CD8-positive, alpha-beta memory T cell (primary cell): ENCODE results near the gene SCN5A. TPM values are rescaled to one million over a fixed set of nuclear protein-coding genes. Genes with fewer than 3 reads are reported as not detected.
A peak's percentile ranks its signal among the peaks of the same experiment; 100 is the strongest.

Source experiments
- CTCF ChIA-PET: fragments of 350-600 bp; sonication (Branson Sonifier 250); formaldehyde crosslinking; loops from one replicate; lab custom pipeline; 2021; ENCODE audit warnings: antibody characterized with exemption; lab: Charles Lee
- POLR2A ChIA-PET: fragments of 350-600 bp; sonication (Branson Sonifier 250); formaldehyde crosslinking; loops from one replicate; lab custom pipeline; 2021; ENCODE audit warnings: antibody characterized with exemption; lab: Charles Lee
- DNase-seq, 5 donors: peaks; one replicate each; pipeline versions ENCODE4 v3.0.0 to v3.0.0-alpha.2; 2020 to 2022; ENCODE audit warnings: mixed read lengths in 1 of 5
- H3K27ac ChIP-seq: one replicate; pipeline ENCODE4 v1.7.0; 2013; ENCODE audit warnings: low read depth, mild to moderate bottlenecking, low read length, moderate library complexity
- H3K27me3 ChIP-seq: 2 replicates; pipeline ENCODE4 v1.7.0; 2013; ENCODE audit warnings: low read length, mild to moderate bottlenecking; ENCODE audit not compliant: insufficient read depth, poor library complexity, severe bottlenecking
- H3K36me3 ChIP-seq: 2 replicates; pipeline ENCODE4 v1.7.0; 2013; ENCODE audit warnings: mild to moderate bottlenecking, low read length, moderate library complexity; ENCODE audit not compliant: insufficient read depth
- H3K4me1 ChIP-seq: 2 replicates; pipeline ENCODE4 v1.7.0; 2013; ENCODE audit warnings: mild to moderate bottlenecking, low read length, moderate library complexity; ENCODE audit not compliant: insufficient read depth
- H3K4me3 ChIP-seq: 2 replicates; pipeline ENCODE4 v1.7.0; 2013; ENCODE audit warnings: mild to moderate bottlenecking, low read length
- H3K9me3 ChIP-seq: 2 replicates; pipeline ENCODE4 v1.7.0; 2013; ENCODE audit warnings: mild to moderate bottlenecking, low read length
- H3K27ac Mint-ChIP-seq, 8 donors: one replicate each; pipeline ENCODE4 v1.8.0; 2020 to 2021; ENCODE audit warnings: mixed read lengths in 8 of 8, mild to moderate bottlenecking in 6 of 8, inconsistent platforms in 3 of 8, moderate library complexity in 3 of 8
- H3K27me3 Mint-ChIP-seq, 2 donors: one replicate each; pipeline ENCODE4 v1.8.0; 2020 to 2021; ENCODE audit warnings: mixed read lengths in 2 of 2, mild to moderate bottlenecking in 1 of 2, moderate library complexity in 1 of 2
- H3K36me3 Mint-ChIP-seq, 3 donors: one replicate each; pipeline ENCODE4 v1.8.0; 2020 to 2021; ENCODE audit warnings: mixed read lengths in 3 of 3, inconsistent platforms in 1 of 3, mild to moderate bottlenecking in 1 of 3
- H3K4me1 Mint-ChIP-seq, 3 donors: one replicate each; pipeline ENCODE4 v1.8.0; 2020 to 2021; ENCODE audit warnings: mixed read lengths in 3 of 3, inconsistent platforms in 1 of 3, mild to moderate bottlenecking in 1 of 3
- H3K4me3 Mint-ChIP-seq, 7 donors: one replicate each; pipeline ENCODE4 v1.8.0; 2020 to 2021; ENCODE audit warnings: mixed read lengths in 7 of 7, mild to moderate bottlenecking in 6 of 7, moderate library complexity in 4 of 7, inconsistent platforms in 2 of 7
- H3K9me3 Mint-ChIP-seq, 5 donors: one replicate each; pipeline ENCODE4 v1.8.0; 2020 to 2022; ENCODE audit warnings: mixed read lengths in 5 of 5, mild to moderate bottlenecking in 3 of 5, moderate library complexity in 2 of 5, inconsistent platforms in 1 of 5
- polyA plus RNA-seq: library from polyadenylated mRNA; unstranded; fragments of 300-500 nt; fragmentation: Illumina TruSeq; gene quantifications from one replicate; pipeline ENCODE4 v1.2.3, GENCODE V29; 2021
- total RNA-seq, 2 experiments: library from RNA; stranded (reverse); gene quantifications; one replicate each; pipeline ENCODE4 v1.2.3, GENCODE V29; 2021

The SCN5A gene
- total RNA-seq: under 1 TPM; 0.33 to 0.47 TPM
- not detected for polyA plus RNA-seq

DNA sequence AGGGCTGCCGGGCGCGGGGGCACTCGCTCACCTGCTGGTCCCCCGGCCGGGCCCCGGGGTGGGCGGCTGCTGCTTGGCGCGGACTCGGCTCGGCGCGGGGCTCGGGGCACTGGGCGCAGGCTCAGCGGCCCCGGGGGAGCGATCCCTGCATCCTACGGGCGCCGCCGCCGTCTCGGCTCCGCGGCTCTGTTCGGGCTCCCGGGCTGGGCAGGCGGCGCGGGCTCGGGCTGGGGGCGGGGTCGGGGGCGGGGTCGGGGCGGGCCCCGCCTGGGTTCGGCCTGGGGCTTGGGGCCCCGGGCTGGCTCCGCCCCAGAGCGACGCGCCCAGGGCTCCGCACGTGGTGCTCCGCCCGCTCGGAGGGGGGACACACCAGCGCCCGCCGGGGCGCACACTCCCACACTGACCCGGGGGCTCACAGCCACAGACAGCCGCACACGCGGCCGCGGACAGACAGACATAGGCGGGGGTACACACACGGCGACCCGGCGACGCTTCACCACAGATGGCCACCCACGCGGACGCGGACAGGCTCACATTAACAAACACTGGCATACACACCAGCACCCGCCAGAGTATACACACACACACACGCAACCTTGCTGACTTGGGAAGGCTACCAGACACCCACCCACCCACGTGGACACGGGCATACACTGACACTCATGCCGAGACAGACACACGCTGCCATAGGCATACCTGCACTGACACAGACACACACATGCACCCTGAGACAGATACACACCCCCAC, at the start of gene SCN5A:
SCN5A (minus strand) TSS at position 188 of the 748 bp plus-strand sequence. CDS start 16,380 bp downstream, outside the sequence.
- peak within 1 kb of the TSS in 2 of 8 donors; percentile 48 to 76 for H3K27ac Mint-ChIP-seq
- no peak within 1 kb of the TSS for H3K27ac ChIP-seq
- H3K27me3 Mint-ChIP-seq: peaks cover 14 to 17% of the 10 kb centered on the region in 2 donors
- H3K4me3 Mint-ChIP-seq: peak within 1 kb of the TSS; percentile 70 to 85 (median 74)
- peaks cover 4 to 6% (median 5%) of the 10 kb centered on the region in 3 donors for H3K4me1 Mint-ChIP-seq
- no peaks in the 10 kb centered on the region for H3K9me3 Mint-ChIP-seq
- peaks cover 13% of the 10 kb centered on the region for H3K4me1 ChIP-seq
- H3K36me3 ChIP-seq: no peaks in the 10 kb centered on the region
- H3K9me3 ChIP-seq: no peaks in the 10 kb centered on the region
- ChIA-PET CTCF (no interaction called here), POLR2A (no interaction called here)
- peak within 1 kb of the TSS; percentile 46 for H3K4me3 ChIP-seq
- DNase-seq: peak; percentile 20 to 63 (median 33)
- no peaks in the 10 kb centered on the region for H3K36me3 Mint-ChIP-seq
- H3K27me3 ChIP-seq: peaks cover 25% of the 10 kb centered on the region

DNA sequence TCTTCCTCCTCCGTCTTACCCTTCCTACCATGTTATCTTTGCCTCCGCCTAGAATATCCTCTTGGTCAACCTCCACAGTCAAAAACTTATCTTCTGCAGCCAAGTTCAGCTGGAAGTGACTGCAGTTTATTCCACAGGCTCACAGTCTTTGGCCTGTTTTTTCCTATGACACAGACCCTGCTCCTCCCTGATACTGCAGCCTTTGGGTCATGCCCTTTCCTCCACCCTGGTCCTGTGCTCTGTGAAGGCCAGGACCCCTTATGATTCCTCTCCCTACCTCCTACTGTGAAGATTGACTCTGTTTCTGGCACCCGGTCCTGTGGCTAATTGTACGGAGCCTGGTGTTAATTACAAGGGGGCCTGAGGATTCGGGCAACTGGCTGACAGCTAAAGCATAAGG, 49.3 kb upstream of the SCN5A start:
- CTCF ChIA-PET: no interaction called here
- no peaks in the 10 kb centered on the region for H3K27me3 ChIP-seq
- no peaks in the 10 kb centered on the region for H3K4me1 ChIP-seq
- H3K36me3 Mint-ChIP-seq: no peaks in the 10 kb centered on the region
- H3K27ac Mint-ChIP-seq: no peak overlapping the region
- peaks cover 2 to 10% of the 10 kb centered on the region in 2 donors for H3K27me3 Mint-ChIP-seq
- DNase-seq: no peak
- H3K4me1 Mint-ChIP-seq: no peaks in the 10 kb centered on the region
- no peak overlapping the region for H3K4me3 Mint-ChIP-seq
- H3K9me3 Mint-ChIP-seq: peaks cover 0 to 2% (median 0%) of the 10 kb centered on the region in 5 donors
- no peaks in the 10 kb centered on the region for H3K36me3 ChIP-seq
- no peak overlapping the region for H3K27ac ChIP-seq
- H3K4me3 ChIP-seq: no peak overlapping the region
- POLR2A ChIA-PET: no interaction called here
- H3K9me3 ChIP-seq: no peaks in the 10 kb centered on the region

DNA sequence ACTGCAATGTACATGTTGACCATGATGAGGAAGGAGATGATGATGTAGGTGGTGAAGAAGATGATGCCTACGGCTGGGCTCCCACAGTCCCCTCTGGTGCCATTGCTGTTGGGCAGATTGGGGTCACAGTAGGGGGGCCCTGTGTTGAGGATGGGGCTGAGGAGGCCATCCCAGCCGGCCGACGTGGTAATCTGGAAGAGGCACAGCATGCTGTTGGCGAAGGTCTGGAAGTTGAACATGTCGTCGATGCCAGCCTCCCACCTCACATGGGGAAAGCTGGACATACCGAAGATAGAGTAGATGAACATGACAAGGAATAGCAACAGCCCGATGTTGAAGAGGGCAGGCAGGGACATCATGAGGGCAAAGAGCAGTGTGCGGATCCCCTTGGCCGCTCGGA, 48.6 kb upstream of the SCN5A start:
- H3K36me3 Mint-ChIP-seq: no peaks in the 10 kb centered on the region
- no peak for DNase-seq
- CTCF ChIA-PET: no interaction called here
- H3K27me3 Mint-ChIP-seq: peaks cover 2 to 10% of the 10 kb centered on the region in 2 donors
- POLR2A ChIA-PET: no interaction called here
- no peaks in the 10 kb centered on the region for H3K9me3 ChIP-seq
- H3K27ac Mint-ChIP-seq: no peak overlapping the region
- H3K36me3 ChIP-seq: no peaks in the 10 kb centered on the region
- H3K4me3 ChIP-seq: no peak overlapping the region
- H3K27ac ChIP-seq: no peak overlapping the region
- H3K4me1 Mint-ChIP-seq: no peaks in the 10 kb centered on the region
- no peaks in the 10 kb centered on the region for H3K4me1 ChIP-seq
- H3K9me3 Mint-ChIP-seq: peaks cover 0 to 3% (median 0%) of the 10 kb centered on the region in 5 donors
- no peaks in the 10 kb centered on the region for H3K27me3 ChIP-seq
- H3K4me3 Mint-ChIP-seq: no peak overlapping the region

DNA sequence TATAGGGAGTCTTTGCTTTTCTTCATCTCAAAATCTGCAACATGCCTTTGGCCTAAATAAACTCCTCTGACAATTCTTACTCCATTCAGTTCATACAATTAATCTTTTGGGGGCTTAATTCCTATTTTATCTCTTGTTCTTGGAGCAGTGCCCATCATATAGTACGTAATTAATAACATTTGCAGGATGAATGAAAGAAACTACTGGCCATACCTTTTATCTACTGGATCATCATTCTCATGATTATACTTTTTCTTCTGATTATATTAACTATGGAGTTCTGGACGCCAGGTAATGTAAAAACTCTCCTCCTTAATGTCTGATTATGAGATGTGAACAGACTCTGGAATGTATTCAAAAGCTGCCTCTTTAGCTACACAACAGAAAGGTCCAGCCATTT, 46.5 kb upstream of the SCN5A start:
- H3K4me1 Mint-ChIP-seq: no peaks in the 10 kb centered on the region
- no peak overlapping the region for H3K4me3 ChIP-seq
- CTCF ChIA-PET: no interaction called here
- no peak for DNase-seq
- POLR2A ChIA-PET: no interaction called here
- no peaks in the 10 kb centered on the region for H3K27me3 ChIP-seq
- H3K36me3 Mint-ChIP-seq: no peaks in the 10 kb centered on the region
- H3K27me3 Mint-ChIP-seq: peaks cover 2 to 10% of the 10 kb centered on the region in 2 donors
- no peak overlapping the region for H3K4me3 Mint-ChIP-seq
- H3K9me3 Mint-ChIP-seq: peaks cover 0 to 3% (median 0%) of the 10 kb centered on the region in 5 donors
- H3K27ac Mint-ChIP-seq: no peak overlapping the region
- no peaks in the 10 kb centered on the region for H3K9me3 ChIP-seq
- H3K4me1 ChIP-seq: no peaks in the 10 kb centered on the region
- H3K27ac ChIP-seq: no peak overlapping the region
- no peaks in the 10 kb centered on the region for H3K36me3 ChIP-seq

DNA sequence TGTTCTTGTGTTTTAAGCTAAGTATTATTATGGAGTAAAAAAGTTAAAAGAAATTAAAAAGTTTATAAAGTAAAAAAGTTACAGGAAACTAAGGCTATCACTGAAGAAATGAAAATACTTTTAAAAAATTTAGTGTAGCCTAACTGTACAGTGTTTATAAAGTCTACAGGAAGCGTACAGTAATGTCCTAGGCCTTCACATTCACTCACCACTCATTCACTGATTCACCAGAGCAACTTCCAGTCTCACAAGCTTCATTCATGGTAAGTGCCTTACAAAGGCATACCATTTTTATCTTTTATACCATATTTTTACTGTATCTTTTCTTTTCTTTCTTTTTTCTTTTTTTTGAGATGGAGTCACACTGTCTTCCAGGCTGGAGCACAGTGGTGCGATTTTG, 40.7 kb upstream of the SCN5A start:
- H3K4me1 ChIP-seq: no peaks in the 10 kb centered on the region
- no peaks in the 10 kb centered on the region for H3K36me3 ChIP-seq
- no peaks in the 10 kb centered on the region for H3K9me3 ChIP-seq
- ChIA-PET CTCF (no interaction called here), POLR2A (no interaction called here)
- Mint-ChIP-seq H3K27ac (no peak overlapping the region), H3K9me3 (peaks cover 0 to 3% (median 0%) of the 10 kb centered on the region in 5 donors), H3K4me3 (no peak overlapping the region), H3K27me3 (peaks cover 0 to 4% of the 10 kb centered on the region in 2 donors), H3K4me1 (no peaks in the 10 kb centered on the region), H3K36me3 (no peaks in the 10 kb centered on the region)
- no peaks in the 10 kb centered on the region for H3K27me3 ChIP-seq
- H3K27ac ChIP-seq: no peak overlapping the region
- DNase-seq: no peak
- no peak overlapping the region for H3K4me3 ChIP-seq

DNA sequence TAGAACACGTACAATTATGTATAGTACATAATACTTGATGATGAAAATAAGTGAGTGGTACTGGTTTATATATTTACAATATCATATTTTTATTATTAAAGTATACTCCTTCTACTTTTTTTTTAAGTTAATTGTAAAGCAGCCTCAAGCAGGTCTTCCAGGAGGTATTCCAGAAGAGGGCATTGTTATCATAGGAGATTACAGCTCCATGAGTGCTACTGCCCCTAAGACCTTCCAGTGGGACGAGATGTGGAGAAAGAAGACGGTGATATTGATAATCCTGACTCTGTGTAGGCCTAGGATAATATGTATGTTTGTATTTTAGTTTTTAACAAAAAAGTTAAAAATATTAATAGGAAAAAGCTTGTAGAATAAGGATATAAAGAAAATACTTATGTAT, 40.3 kb upstream of the SCN5A start:
- ChIA-PET POLR2A (no interaction called here), CTCF (no interaction called here)
- Histone ChIP-seq H3K27ac (no peak overlapping the region), H3K36me3 (no peaks in the 10 kb centered on the region), H3K4me1 (no peaks in the 10 kb centered on the region), H3K27me3 (no peaks in the 10 kb centered on the region), H3K4me3 (no peak overlapping the region), H3K9me3 (no peaks in the 10 kb centered on the region)
- Mint-ChIP-seq H3K4me1 (no peaks in the 10 kb centered on the region), H3K27me3 (peaks cover 0 to 4% of the 10 kb centered on the region in 2 donors), H3K36me3 (no peaks in the 10 kb centered on the region), H3K4me3 (no peak overlapping the region), H3K9me3 (peaks cover 0 to 2% (median 0%) of the 10 kb centered on the region in 5 donors), H3K27ac (no peak overlapping the region)
- DNase-seq: no peak

DNA sequence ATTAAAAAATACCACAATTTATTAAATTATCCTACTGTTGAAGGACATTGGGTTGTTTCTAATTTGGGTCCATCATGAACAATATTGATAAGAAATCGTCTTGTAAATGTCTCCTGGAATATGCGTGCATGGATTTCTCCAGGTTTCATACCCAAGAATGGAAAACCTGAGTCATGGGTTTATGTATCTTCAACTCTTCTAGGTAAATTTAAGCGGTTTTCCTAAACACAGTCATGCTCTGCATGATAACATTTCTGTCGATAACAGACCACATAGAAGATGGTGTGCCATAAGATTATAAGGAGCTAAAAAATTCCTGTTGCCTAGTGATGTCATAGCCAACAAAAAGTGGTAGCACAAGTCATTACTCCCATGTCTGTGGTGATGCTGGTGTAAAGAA, 39.9 kb upstream of the SCN5A start:
- ChIA-PET POLR2A (no interaction called here), CTCF (no interaction called here)
- H3K27ac Mint-ChIP-seq: no peak overlapping the region
- H3K27me3 ChIP-seq: no peaks in the 10 kb centered on the region
- no peak for DNase-seq
- H3K4me3 Mint-ChIP-seq: no peak overlapping the region
- H3K9me3 Mint-ChIP-seq: peaks cover 0 to 2% (median 0%) of the 10 kb centered on the region in 5 donors
- no peaks in the 10 kb centered on the region for H3K4me1 ChIP-seq
- H3K4me3 ChIP-seq: no peak overlapping the region
- H3K36me3 Mint-ChIP-seq: no peaks in the 10 kb centered on the region
- H3K4me1 Mint-ChIP-seq: no peaks in the 10 kb centered on the region
- no peaks in the 10 kb centered on the region for H3K9me3 ChIP-seq
- H3K27ac ChIP-seq: no peak overlapping the region
- no peaks in the 10 kb centered on the region for H3K36me3 ChIP-seq
- peaks cover 0 to 4% of the 10 kb centered on the region in 2 donors for H3K27me3 Mint-ChIP-seq

DNA sequence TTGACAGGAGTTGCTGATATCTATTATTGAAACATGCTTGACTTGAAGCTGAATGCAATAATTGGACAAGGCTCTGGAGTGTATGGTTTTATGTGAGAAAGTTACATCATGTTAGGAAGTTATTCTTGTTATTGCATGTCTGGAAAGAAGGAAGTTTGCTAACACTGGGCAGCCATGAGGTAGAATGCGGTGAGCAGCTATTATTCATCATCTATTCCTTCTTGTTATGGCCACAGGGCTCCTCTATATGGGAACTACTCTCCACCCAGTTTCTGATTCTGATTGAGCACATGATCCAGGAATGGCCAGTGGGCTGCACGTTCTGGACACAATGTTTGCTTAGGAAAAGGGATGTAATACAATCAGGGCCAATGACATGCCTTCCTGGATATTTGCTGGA, 37.8 kb upstream of the SCN5A start:
- ChIA-PET POLR2A (no interaction called here), CTCF (no interaction called here)
- no peaks in the 10 kb centered on the region for H3K4me1 Mint-ChIP-seq

More for the DNA sequence above, 37.8 kb upstream of the SCN5A start:
- peaks cover 3 to 5% of the 10 kb centered on the region in 2 donors for H3K27me3 Mint-ChIP-seq
- no peaks in the 10 kb centered on the region for H3K36me3 Mint-ChIP-seq
- Histone ChIP-seq H3K4me1 (no peaks in the 10 kb centered on the region), H3K36me3 (no peaks in the 10 kb centered on the region), H3K4me3 (no peak overlapping the region), H3K27ac (no peak overlapping the region), H3K9me3 (no peaks in the 10 kb centered on the region), H3K27me3 (no peaks in the 10 kb centered on the region)
- peak overlapping the region in 1 of 8 donors; percentile 33 for H3K27ac Mint-ChIP-seq
- no peak overlapping the region for H3K4me3 Mint-ChIP-seq
- no peaks in the 10 kb centered on the region for H3K9me3 Mint-ChIP-seq
- no peak for DNase-seq
